HG03045 (cell line): Measurements from ENCODE around the gene GNA12.

Experiments used
- ATAC-seq: cut with Tn5 transposase; IDR thresholded peaks from one replicate; pipeline ENCODE4 v1.9.1; 2021; ENCODE audit warnings: mild to moderate bottlenecking, moderate library complexity; ENCODE audit not compliant: unreplicated experiment

The GNA12 gene

DNA sequence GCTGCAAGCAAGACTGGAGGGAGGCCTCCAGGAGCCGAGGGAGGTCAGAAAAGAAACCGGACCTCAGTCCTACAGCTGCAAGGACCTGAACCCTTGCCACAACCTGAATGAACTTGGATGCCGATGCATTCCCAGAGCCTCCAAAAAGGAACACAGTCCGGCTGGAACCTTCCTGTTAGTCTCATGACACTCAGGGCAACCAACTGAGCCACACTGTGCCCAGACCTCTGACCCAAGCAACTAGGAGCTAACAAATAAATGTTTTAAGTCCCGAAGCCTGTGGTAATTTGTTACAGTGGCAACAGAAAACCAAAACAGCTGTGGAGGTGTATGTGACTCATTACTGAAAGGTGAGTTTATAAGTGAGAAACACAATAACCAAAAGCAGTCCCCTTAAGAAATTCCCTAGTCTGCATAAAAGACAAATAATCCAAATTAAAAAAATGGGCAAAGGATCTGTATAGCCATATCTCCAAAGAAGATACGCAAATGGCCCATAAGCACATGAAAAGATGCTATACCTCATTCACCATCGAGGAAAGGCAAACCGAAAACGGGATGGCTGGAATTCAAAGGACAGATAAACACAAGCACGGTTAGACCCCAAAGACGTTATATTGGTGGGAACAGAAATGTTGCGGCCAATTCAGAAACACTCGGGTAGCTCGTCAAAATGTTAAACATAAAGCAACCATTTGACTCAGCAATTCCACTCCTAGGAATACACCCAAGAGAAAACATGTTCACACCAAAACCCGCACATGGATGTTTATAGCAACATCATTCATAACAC lies 24.8 kb downstream of the GNA12 start:
- no peak for ATAC-seq

DNA sequence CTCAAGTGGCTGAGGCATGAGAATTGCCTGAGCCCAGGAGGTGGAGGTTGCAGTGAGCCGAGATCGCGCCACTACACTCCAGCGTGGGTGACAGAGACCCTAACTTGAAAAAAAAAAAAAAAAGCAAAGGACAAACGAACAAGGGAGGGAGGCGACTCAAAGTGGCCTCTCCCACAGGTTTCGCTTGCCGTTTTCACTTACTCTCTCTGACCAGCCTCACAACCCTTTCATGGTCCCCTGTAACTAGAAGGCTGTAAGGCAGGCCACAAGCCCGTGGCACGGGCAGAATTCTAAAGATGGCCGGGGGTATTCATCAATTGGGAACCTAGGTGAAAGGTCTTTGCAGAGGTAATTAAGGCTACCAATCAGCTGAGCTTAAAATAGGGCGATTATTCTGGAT lies 25.5 kb downstream of the GNA12 start:
- ATAC-seq, result no peak

GRCh38 chr7:2818121-2818520 lies 26.0 kb downstream of the GNA12 start:
- ATAC-seq, result no peak

DNA sequence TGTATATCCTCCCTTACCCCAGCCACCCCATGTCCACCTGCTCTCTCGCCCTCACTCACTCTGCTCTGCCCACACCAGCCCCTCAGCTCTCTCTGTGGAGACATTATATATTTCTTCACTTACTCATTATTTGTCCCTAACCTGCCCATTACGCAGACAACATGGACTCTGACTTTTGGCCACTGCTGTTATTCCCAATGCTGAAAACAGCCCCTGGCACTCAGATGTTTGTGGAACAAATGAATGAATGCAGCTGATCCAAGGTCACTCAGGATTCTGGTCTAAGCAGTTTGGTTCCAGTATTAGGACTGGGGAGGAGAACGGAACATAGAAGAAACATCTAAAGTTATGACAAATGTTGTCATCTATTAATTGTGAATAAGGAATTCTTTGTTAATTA lies 26.7 kb downstream of the GNA12 start:
- ATAC-seq, result no peak

DNA sequence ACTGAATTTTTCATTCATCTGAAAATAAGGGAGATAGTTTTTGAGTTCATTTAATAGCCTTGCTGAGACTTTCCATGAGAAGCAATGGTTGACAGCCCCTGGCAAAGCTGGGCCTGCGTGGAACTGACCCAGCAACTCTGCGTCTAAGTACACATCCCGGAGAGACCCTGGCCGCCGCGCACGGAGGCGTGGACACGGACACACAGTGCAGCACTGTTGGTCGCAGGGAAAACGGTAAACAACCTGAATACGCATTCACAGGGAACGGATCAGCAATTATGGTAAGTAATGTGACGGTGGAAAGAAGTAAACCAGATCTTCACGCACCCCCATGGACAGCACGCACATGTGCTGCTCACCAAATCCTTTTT lies 28.2 kb downstream of the GNA12 start:
- no peak for ATAC-seq

DNA sequence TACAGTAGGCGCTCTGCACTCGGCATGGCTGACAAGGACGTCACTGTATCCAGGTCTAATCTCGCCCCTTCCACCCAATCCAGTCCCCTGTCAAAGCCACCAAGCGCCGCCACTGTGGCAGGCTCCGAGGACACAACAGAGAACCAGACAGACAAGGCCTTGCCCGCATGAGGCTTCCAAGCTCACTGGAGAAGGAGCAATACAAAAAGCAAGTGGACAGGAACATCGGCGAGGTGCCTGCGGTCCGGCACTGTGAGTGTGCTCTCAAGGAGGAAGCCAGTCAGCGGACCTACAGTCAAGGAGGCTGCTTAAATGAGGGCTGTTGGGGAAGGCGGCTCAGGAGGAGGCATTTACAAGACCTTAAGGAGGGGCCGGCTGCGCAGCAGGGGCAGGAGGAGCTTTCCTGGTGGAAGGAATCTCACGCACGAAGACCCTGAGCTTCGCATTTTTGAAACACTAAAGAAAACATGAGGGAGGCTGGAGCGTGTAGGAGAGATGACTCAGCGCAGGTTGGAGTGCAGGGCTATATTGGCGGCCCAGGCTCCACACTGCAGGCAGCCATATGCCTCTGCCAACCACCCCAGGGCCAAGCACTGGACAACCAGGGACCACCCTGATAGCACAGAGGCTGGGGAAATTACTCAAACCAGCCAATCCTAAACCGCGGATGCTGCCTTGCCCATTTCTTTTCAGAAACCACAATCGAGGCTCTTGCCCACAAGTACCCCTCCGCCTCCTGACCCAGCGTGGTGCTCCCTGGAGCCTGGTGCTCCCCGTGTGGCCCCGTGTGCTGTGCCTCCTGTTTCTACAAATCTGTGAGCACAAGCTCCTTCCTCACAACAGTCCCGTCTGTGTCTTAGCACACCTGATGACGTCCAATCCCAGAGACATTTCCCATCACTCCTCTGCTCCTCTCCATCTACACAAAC lies 28.9 kb downstream of the GNA12 start:
- no peak for ATAC-seq

GRCh38 chr7:2814186-2814945 lies 29.7 kb downstream of the GNA12 start:
- ATAC-seq, result no peak

DNA sequence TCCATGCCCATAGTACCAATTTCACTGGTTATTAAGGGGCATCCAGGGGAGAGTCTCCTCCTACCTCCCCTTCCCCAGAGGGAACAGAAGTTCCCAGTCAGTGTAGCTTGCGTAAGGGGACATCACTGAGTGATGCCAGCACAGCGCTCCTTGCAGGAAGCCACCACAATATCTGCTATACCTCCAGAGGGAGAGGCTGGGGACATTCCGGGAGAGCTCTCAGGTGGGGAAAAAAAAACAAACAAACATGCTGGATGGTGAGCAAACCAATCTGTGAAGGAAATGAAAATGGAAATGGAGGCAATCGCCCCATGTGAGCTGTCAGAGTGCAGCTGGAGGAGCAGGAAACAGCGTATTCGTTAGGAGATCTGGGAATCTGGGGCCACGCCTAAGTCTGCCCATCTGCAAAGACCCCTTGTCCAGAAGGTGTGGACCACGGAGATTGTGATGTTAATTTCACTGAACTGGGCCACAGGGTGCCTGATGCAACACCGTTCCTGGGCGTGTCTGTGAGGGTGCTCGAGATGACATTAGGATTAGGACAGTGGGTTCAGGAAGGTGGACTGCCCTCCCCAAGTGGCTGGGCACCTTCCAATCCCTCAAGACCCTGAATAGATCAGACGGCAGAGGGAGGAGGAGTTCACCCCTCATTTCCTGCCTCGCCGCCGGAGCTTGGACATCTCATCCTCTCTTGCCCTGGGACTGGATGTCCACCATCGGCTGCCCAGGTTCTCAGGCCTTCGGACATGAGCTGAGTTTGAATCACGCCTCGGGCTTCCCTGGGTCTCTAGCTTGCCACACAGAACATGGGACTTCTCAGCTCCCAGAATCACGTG lies 30.5 kb downstream of the GNA12 start:
- ATAC-seq, result no peak

DNA sequence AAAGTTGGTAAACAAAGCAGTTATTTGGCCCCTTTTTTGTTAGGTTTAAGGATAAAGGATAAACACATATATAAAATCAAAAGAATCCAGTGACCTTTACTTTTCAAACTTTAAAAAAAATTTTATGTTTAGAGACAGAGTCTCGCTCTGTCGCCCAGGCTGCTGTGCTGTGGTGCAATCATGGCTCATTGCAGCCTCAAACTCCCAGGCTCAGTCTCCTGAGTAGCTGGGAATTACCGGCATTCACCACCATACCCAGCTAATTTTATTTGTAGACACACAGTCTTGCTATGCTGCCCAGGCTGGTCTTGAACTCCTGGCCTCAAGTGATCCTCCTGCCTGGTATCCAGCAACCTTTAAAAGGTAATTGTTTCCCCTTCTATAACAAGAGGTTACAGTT lies 31.3 kb downstream of the GNA12 start:
- ATAC-seq, result no peak

DNA sequence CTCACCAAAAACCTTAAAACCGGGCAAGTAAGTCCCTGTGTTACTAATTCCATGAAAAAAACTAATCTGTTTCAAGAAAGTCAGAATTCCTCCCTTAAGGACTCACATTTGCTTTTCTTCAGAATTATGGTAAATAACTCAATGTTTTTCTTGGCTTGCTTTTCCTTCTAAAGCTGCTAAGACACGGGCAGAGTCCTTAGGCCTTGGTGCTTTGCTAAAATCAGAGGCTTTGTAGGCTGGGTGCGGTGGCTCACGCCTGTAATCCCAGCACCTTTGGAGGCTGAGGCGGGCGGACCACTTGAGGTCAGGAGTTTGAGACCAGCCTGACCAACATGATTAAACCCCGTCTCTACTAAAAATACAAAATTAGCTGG lies 32.0 kb downstream of the GNA12 start:
- no peak for ATAC-seq

- ATAC-seq, result no peak
Observed at GRCh38 chr7:2811476-2812113, 32.5 kb downstream of the GNA12 start.

GRCh38 chr7:2810682-2811415 lies 33.3 kb downstream of the GNA12 start:
- no peak for ATAC-seq

DNA sequence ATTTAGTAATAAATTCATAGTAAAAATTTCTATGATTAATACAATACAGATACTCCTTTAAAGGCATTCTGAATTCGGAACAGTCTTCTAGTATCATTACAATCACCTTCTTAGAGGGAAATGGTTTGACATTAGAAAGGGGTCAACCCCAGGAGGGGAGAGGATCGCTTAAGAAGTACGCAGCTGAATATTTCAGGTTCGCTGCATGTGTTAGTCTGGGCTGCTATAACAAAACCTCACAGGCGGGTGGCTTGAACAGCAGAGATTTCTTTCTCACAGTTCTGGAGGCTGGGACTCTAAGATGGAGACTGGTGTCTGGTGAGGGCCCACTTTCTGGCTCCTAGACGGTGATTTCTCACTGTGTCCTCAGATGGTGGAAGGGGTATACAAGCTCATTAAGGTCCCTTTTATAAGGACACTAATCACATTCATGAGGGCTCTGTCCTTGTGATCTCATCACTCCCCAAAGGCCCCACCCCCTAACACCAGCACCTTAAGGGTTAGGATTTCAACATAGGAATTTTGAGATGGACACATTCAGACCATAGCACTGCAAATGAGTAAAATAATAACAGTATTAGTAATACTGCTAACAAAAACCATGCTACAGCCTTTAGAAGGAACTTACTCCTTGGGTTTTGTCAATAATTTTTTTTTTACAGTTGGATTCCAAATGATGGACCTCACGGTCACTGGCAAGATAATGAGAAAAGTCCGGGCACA lies 34.0 kb downstream of the GNA12 start:
- ATAC-seq, result no peak

DNA sequence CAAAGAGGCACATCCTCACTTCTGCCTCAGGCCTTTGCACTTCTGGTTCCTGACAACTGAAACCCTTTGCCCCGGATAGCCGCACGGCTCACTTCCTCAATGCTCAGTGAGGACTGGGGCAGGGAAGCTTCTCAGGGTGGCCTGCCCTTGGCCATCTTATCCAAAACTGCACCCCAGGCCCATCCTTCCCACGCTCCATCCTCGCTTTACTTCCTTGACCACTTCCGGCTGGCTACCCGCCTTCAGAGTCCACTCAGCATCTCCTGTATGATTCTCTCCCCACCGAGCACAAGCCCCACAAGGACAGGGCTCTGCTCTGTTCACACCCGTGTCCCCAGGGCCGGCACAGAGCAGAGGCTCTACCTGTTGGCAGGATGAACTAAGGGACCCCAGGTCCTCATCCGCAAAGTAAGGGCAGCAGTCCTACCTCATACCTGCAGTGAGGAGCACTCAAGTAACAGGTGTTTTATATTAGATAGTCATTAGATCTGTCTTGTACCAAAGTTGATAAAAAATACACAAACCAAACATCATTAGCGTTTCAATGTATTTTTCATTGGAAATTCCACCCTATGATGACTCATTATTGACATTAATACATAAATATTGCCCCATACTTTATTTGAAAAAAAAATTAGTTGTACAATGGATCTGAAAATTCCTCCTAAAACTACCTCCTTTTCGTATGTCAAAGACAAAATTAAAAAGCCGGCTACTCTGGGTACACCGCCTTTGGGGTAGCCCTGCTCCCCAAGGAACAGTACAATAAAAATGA lies 35.0 kb downstream of the GNA12 start:
- ATAC-seq, result no peak

GRCh38 chr7:2807845-2808772 lies 36.0 kb downstream of the GNA12 start:
- ATAC-seq, result peak; percentile 79

DNA sequence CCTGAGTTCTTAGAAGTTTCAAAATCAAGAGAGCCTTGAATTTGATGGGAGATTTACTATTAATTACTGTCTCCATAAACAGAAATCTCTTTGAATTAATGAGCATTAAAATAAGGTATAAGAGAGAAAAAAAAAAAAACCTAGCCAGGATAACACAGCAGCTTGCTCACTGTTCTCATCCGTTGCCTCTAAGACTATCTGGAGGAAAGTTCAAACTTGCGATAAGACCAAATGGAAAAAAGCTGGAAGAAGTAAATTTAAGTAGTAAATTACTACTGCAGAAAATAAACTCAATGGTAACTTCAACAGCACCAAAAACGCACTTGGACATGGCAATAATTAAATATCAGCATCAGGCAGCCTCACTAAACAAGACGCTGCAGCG lies 36.7 kb downstream of the GNA12 start:
- no peak for ATAC-seq

DNA sequence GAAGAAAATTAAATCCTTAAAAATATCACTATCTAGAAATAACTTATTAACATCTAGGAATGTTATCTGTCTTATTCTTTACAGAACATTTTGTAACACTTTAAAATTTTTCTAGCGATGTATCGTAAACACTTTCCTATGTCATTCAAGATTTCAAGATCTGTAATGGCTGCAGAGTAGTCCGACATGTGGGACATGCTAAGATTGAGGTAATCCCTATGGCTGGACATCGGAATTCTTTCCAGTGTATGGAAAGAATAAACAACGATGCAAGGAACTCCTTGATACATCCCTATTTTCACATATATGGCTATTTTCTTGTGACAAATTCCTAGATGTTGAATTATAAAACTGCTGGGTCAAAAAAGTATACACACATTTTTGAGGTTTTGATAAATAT lies 37.5 kb downstream of the GNA12 start:
- ATAC-seq, result no peak
